Lung (tissue), 12 donors: ENCODE measurements around the gene GNG7. TPM values are rescaled to one million over a fixed set of nuclear protein-coding genes. Genes with fewer than 3 reads are reported as not detected.

Source experiments
- ATAC-seq: fragments of 200-7000 bp; cut with Tn5 transposase; one replicate; pipeline ENCODE4 v1.9.1; 2020; ENCODE audit warnings: moderate number of reproducible peaks; ENCODE audit not compliant: insufficient read depth, low FRiP score
- DNase-seq, 3 donors: peaks; one replicate each; pipeline ENCODE4 v3.0.0-alpha.2; 2013 to 2017
- H3K27ac ChIP-seq, 2 donors: one replicate each; pipeline ENCODE4 v1.5.1; 2013; ENCODE audit warnings: mild to moderate bottlenecking in 2 of 2, moderate library complexity in 2 of 2, control low read depth in 1 of 2, inconsistent platforms in 1 of 2, low read depth in 1 of 2, low read length in 1 of 2
- H3K27me3 ChIP-seq, 3 donors: one replicate each; pipeline ENCODE4 v1.5.1; 2013; ENCODE audit warnings: low read length in 2 of 3; ENCODE audit not compliant: control insufficient read depth in 3 of 3, insufficient read depth in 3 of 3
- H3K36me3 ChIP-seq, 4 donors: one replicate each; pipeline ENCODE4 v1.5.1; 2013; ENCODE audit warnings: low read length in 4 of 4, mild to moderate bottlenecking in 1 of 4, moderate library complexity in 1 of 4; ENCODE audit not compliant: control insufficient read depth in 4 of 4, insufficient read depth in 4 of 4
- H3K4me1 ChIP-seq, 5 donors: one replicate each; pipeline ENCODE4 v1.5.1; 2013; ENCODE audit warnings: low read length in 5 of 5, mild to moderate bottlenecking in 2 of 5, moderate library complexity in 1 of 5; ENCODE audit not compliant: control insufficient read depth in 5 of 5, insufficient read depth in 5 of 5
- H3K4me3 ChIP-seq: one replicate; pipeline ENCODE4 v1.5.1; 2013; ENCODE audit warnings: mild to moderate bottlenecking, control low read depth, moderate library complexity
- H3K9ac ChIP-seq, 2 donors: one replicate each; pipeline ENCODE4 v1.5.1; 2013; ENCODE audit warnings: low read length in 2 of 2, control low read depth in 1 of 2; ENCODE audit not compliant: insufficient read depth in 1 of 2
- H3K9me3 ChIP-seq, 4 donors: one replicate each; pipeline ENCODE4 v1.5.1; 2013; ENCODE audit warnings: low read length in 3 of 4, mild to moderate bottlenecking in 1 of 4, moderate library complexity in 1 of 4; ENCODE audit not compliant: control insufficient read depth in 4 of 4, insufficient read depth in 3 of 4
- WGBS, 2 donors: extraction: QIAGEN DNeasy Blood & Tissue Kit; methylation state at CpG; one replicate each; pipeline ENCODE4 v1.1.7; 2013; 5-methylcytosine and 5-hydroxymethylcytosine counted together
- polyA plus RNA-seq, 2 donors: library from polyadenylated mRNA; stranded (reverse); fragments of 200-250 nt; gene quantifications; one replicate each; pipeline ENCODE4 v1.2.1, GENCODE V29; 2013
- total RNA-seq, 2 donors: library from RNA; depleted of rRNA in 1 of 2; stranded (reverse); fragments of >200 nt in 1 of 2; gene quantifications; one replicate each; pipeline ENCODE4 v1.2.1, GENCODE V29; 2014 to 2021
- TF ChIP-seq, protein P1 (sequence below): IDR thresholded peaks from 2 replicates; pipeline ENCODE4 v1.5.1; 2012; ENCODE audit warnings: mild to moderate bottlenecking; ENCODE audit errors: control extremely low read depth, extremely low read depth
- donor health status: control.
- donor health status: control.
- donor health status: Bipolar disorder and iron deficiency.
- donor health status: healthy.
- donor health status: DM: yes; HTN: yes; CAD: no.

GNG7 gene
- total and polyA plus RNA-seq, 4 donors, result 1.6 to 4.5 (median 2.8) TPM

DNA sequence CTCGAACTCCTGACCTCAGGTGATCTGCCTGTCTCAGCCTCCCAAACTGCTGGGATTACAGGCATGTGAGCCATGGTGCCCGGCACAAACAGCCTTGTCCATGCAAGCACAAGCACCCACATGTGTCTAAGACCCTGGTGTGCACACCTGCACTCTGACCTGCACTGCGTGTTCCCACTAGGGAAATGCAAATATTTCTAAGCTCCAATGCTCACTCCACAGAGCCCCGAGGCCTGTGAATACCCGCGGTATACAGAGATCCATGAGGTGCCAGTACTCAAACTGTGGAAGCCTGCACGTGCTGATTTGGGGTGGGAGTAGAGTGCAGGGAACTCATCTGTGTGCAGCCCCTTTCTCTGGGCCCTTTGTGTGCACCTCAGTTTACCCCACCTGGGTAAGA, 211.8 kb downstream of the GNG7 start:
- 63 to 66% methylated on average over 7 of the region's 7 CpGs for WGBS, 2 donors
- no peak overlapping the region for H3K9ac ChIP-seq
- H3K27ac ChIP-seq, result peak overlapping the region in 1 of 2 donors; percentile 71
- no peaks in the 10 kb centered on the region for H3K36me3 ChIP-seq
- TF ChIP-seq, protein P1, sequence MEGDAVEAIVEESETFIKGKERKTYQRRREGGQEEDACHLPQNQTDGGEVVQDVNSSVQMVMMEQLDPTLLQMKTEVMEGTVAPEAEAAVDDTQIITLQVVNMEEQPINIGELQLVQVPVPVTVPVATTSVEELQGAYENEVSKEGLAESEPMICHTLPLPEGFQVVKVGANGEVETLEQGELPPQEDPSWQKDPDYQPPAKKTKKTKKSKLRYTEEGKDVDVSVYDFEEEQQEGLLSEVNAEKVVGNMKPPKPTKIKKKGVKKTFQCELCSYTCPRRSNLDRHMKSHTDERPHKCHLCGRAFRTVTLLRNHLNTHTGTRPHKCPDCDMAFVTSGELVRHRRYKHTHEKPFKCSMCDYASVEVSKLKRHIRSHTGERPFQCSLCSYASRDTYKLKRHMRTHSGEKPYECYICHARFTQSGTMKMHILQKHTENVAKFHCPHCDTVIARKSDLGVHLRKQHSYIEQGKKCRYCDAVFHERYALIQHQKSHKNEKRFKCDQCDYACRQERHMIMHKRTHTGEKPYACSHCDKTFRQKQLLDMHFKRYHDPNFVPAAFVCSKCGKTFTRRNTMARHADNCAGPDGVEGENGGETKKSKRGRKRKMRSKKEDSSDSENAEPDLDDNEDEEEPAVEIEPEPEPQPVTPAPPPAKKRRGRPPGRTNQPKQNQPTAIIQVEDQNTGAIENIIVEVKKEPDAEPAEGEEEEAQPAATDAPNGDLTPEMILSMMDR, result no peak
- peaks cover 0 to 2% (median 0%) of the 10 kb centered on the region in 4 donors for H3K9me3 ChIP-seq
- ATAC-seq (no peak), DNase-seq (no peak)
- no peak overlapping the region for H3K4me3 ChIP-seq
- peaks cover 0 to 12% (median 5%) of the 10 kb centered on the region in 3 donors for H3K27me3 ChIP-seq
- H3K4me1 ChIP-seq, result peaks cover 0 to 29% (median 20%) of the 10 kb centered on the region in 5 donors

DNA sequence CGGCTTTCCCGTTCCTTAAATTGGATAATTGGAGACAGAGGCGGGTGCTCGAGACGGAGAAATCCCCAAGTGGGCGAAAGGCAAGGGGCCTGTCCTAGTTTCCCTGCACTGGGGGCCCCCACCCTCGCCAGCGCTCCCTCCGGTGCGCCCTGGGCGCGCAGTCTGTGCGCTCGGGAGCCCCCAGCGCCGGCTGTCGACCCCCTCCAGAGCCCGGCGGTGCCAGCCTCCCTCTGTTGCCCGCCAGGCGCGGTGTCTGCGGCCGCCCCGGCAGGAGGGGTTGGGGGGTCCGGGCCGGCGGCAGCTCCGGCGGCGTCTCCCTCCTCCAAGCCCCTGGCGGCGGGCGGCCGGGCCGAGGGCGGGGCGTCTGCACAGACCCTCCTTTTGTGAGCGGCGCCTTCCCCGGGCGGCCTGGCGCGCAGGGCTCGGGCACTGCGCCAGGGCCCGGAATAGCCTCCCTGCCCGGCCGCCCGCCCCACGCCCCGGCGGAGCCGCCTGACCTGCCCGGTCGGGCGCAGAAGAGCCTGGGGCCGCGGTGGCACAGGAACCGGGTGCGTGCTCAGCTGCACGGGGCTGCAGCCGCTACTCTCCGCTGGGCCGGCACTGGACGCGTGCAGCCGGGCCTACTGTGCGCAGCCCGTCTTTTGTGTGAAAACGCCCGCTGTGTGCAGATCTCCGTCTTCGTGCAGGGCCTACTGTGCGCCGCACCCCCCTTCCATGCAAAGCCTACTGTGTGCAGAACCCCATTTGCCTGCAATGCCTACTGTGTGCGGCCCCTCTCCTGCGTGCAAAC, 213.4 kb downstream of the GNG7 start:
- H3K4me1 ChIP-seq, result peaks cover 0 to 23% (median 8%) of the 10 kb centered on the region in 5 donors
- peak overlapping the region; percentile 26 to 31 for H3K27ac ChIP-seq
- 2 to 5% methylated on average over 49 to 78 of the region's 78 CpGs for WGBS, 2 donors
- peaks cover 0 to 2% (median 0%) of the 10 kb centered on the region in 4 donors for H3K9me3 ChIP-seq
- peak; percentile 12 for ATAC-seq
- peaks cover 0 to 12% (median 5%) of the 10 kb centered on the region in 3 donors for H3K27me3 ChIP-seq
- TF ChIP-seq, protein P1, result no peak
- no peak overlapping the region for H3K4me3 ChIP-seq
- DNase-seq, result peak; percentile 54 to 79 (median 74)
- no peaks in the 10 kb centered on the region for H3K36me3 ChIP-seq
- no peak overlapping the region for H3K9ac ChIP-seq

DNA sequence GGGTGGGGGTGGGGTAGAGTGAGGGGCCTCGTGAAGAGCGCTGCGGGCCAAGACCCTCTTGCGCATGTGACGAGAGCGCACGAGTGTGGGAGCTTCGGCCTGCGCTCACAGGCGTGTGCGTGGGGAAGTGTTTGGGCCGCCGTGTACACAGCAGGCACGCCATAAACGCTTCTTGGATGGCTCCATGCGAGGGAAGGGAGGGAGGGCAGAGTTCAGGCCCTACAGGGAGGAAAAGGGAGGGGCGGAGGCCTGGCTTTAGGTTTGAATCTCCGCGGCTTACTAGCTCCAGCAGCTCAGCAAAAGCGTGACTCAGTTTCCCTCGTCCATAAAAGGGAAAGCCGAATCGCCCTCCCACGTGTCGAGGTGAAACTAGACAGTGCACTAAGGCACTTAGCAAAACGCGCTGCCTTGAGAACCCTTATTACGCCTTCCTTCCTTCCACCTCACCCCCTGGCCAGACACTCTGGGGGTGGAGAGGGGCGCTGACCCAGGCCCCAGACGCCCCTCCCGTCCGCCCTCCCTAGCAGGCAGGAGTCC, 214.0 kb downstream of the GNG7 start:
- 4 to 9% methylated on average over 32 of the region's 32 CpGs for WGBS, 2 donors
- Histone ChIP-seq H3K36me3 (no peaks in the 10 kb centered on the region), H3K4me3 (no peak overlapping the region), H3K9ac (no peak overlapping the region), H3K4me1 (peaks cover 0 to 23% (median 8%) of the 10 kb centered on the region in 5 donors), H3K27me3 (peaks cover 0 to 12% (median 5%) of the 10 kb centered on the region in 3 donors), H3K9me3 (peaks cover 0 to 5% (median 1%) of the 10 kb centered on the region in 4 donors), H3K27ac (peak overlapping the region in 1 of 2 donors; percentile 24)
- TF ChIP-seq, protein P1, result no peak
- ATAC-seq (no peak), DNase-seq (no peak)
